K562 (cell line): Measurements from ENCODE around the gene ANP32B. TPM values are rescaled to one million over a fixed set of nuclear protein-coding genes. Genes with fewer than 3 reads are reported as not detected.

ENCODE experiments used
- ETV5 ChIP-seq: sonication (generic); formaldehyde crosslinking; IDR thresholded peaks from 2 replicates; pipeline ENCODE4 v1.4.0; 2020; ENCODE audit warnings: low read depth, mild to moderate bottlenecking, missing genetic modification reagents
- KAT8 ChIP-seq: fragments of 450-650 bp; IDR thresholded peaks from 2 replicates; pipeline ENCODE4 v1.6.1; 2016; ENCODE audit warnings: low read depth, mild to moderate bottlenecking
- MYNN ChIP-seq, 2 experiments: sonication (generic); formaldehyde crosslinking in 1 of 2; IDR thresholded peaks; 2 replicates each; pipeline versions ENCODE4 v1.5.0 to v1.6.1; 2016 to 2020; ENCODE audit warnings: antibody characterized with exemption in 1 of 2, missing genetic modification reagents in 1 of 2
- ZNF766 ChIP-seq: fragments of 200-800 bp; sonication (Bioruptor generic); conservative IDR thresholded peaks from 2 replicates; pipeline ENCODE4 v1.6.1; 2016; ENCODE audit warnings: missing genetic modification characterization, missing compliant biosample characterization
- polyA plus RNA-seq, 8 experiments: library from polyadenylated mRNA; depleted of rRNA in 4 of 8; stranded (reverse) in 5 of 8; unstranded in 3 of 8; fragments of >200 nt; fragmentation: Nextera tagmentation in 2 of 8; fragmentation: Illumina TruSeq in 1 of 8; extraction: Ambion mirVana in 2 of 8; extraction: Trizol in 1 of 8; gene quantifications; 2 replicates each; pipeline versions ENCODE4 v1.2.1 to v1.2.3, GENCODE V29; 2011 to 2014; ENCODE audit warnings: inconsistent platforms in 1 of 8, missing spikeins in 1 of 8
- total RNA-seq, 7 experiments: library from RNA; depleted of rRNA in 6 of 7; stranded (reverse); fragments of >200 nt in 6 of 7; fragmentation: Illumina TruSeq in 2 of 7; extraction: Trizol in 2 of 7; gene quantifications; 2 replicates each; pipeline versions ENCODE4 v1.2.1 to v1.2.3, GENCODE V29; 2011 to 2021; ENCODE audit warnings: low replicate concordance in 1 of 7
- TF ChIP-seq, protein P1 (sequence below), 3 experiments: fragments of 200-800 bp in 1 of 3; fragments of 250-450 bp in 1 of 3; fragments of 450-650 bp in 1 of 3; sonication (Bioruptor Pico) in 1 of 3; sonication (Bioruptor generic) in 1 of 3; formaldehyde crosslinking in 1 of 3; IDR thresholded peaks; 2 replicates each; pipeline versions ENCODE4 v1.6.1 to v1.8.0; 2016 to 2022; ENCODE audit warnings: mild to moderate bottlenecking in 2 of 3, missing genetic modification characterization in 2 of 3, missing compliant biosample characterization in 1 of 3, moderate library complexity in 1 of 3
- TF ChIP-seq, protein P2 (sequence below): fragments of 450-650 bp; IDR thresholded peaks from 2 replicates; pipeline ENCODE4 v1.6.1; 2014; ENCODE audit warnings: low read depth, mild to moderate bottlenecking, moderate library complexity, borderline replicate concordance

The ANP32B gene
- total and polyA plus RNA-seq, 9 of the 15 experiments (the other 6 are each of a cell fraction or from before 2014, with no cell fraction given) = 68.9 to 815 (median 141) TPM

DNA sequence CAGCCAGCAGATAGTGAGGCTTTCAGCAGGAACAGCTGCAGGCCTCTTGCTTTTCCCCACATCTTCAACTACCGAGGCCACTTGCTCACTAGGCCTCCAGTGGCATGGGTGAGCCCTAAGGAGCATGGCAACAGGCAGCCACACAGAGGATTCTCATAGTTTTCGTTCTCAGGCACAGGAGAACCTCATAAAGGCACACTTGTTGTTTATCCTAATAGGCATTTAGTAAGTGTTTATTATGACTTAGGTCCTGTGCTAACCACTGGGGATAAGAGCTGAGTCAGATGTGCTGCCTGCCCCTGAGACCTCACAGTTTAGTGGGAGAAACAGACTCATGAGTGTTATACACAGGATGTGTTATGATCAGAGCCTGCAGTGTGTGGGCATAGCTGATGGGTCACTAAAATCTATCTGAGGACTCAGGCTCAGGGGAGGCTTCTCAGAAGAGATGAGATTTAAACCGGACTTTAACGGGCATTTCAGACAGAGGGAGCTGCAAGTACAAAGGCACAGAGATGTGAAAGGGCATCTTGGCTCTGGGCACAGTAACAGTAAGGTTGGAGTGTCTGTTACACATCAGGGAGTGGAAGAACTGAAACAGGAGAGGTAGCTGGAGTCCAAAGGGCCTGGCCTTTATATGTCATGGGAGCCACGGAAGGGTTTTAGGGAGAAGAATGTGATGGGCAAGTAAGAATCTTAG lies 24.2 kb upstream of the ANP32B start (continued):
- TF ChIP-seq, protein P1, sequence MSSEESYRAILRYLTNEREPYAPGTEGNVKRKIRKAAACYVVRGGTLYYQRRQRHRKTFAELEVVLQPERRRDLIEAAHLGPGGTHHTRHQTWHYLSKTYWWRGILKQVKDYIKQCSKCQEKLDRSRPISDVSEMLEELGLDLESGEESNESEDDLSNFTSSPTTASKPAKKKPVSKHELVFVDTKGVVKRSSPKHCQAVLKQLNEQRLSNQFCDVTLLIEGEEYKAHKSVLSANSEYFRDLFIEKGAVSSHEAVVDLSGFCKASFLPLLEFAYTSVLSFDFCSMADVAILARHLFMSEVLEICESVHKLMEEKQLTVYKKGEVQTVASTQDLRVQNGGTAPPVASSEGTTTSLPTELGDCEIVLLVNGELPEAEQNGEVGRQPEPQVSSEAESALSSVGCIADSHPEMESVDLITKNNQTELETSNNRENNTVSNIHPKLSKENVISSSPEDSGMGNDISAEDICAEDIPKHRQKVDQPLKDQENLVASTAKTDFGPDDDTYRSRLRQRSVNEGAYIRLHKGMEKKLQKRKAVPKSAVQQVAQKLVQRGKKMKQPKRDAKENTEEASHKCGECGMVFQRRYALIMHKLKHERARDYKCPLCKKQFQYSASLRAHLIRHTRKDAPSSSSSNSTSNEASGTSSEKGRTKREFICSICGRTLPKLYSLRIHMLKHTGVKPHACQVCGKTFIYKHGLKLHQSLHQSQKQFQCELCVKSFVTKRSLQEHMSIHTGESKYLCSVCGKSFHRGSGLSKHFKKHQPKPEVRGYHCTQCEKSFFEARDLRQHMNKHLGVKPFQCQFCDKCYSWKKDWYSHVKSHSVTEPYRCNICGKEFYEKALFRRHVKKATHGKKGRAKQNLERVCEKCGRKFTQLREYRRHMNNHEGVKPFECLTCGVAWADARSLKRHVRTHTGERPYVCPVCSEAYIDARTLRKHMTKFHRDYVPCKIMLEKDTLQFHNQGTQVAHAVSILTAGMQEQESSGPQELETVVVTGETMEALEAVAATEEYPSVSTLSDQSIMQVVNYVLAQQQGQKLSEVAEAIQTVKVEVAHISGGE (CRISPR knock-in tag; IDR thresholded peaks at IDR 0.05) = peak in 1 of 3 experiments; percentile 61; a peak in 2 of 6 replicates
- TF ChIP-seq, protein P2, sequence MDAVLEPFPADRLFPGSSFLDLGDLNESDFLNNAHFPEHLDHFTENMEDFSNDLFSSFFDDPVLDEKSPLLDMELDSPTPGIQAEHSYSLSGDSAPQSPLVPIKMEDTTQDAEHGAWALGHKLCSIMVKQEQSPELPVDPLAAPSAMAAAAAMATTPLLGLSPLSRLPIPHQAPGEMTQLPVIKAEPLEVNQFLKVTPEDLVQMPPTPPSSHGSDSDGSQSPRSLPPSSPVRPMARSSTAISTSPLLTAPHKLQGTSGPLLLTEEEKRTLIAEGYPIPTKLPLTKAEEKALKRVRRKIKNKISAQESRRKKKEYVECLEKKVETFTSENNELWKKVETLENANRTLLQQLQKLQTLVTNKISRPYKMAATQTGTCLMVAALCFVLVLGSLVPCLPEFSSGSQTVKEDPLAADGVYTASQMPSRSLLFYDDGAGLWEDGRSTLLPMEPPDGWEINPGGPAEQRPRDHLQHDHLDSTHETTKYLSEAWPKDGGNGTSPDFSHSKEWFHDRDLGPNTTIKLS = no peak
- TF ChIP-seq ETV5 (0 out of 2 replicates have a peak, but pooled peaks have one; percentile 19), MYNN (IDR thresholded peaks at IDR 0.05) (no peak), MYNN (CRISPR knock-in tag; IDR thresholded peaks at IDR 0.05) (no peak), KAT8 (no peak), ZNF766 (CRISPR knock-in tag) (0 out of 2 replicates have a peak, but pooled peaks have one; percentile 42)
- TF ChIP-seq, all 486 proteins: peak for 40
